ENCODE measurements around the gene WWOX. TPM values are rescaled to one million over a fixed set of nuclear protein-coding genes. Genes with fewer than 3 reads are reported as not detected.

WWOX gene
- total and polyA plus RNA-seq, 2 donors (not counting 3 experiments of a cell fraction or from before 2014, with no cell fraction given) = 6.2 to 12.5 TPM

- Histone ChIP-seq H3K9ac (replicated peaks; ENCODE audit: extremely low read depth, insufficient read depth, low read length) (no peak overlapping the region), H3K9me3 (replicated peaks; ENCODE audit: control insufficient read depth, insufficient read depth, low read length) (peaks cover 7% of the 10 kb centered on the region), H4K20me1 (replicated peaks; ENCODE audit: control insufficient read depth, extremely low read depth, insufficient read depth, low read length) (no peaks in the 10 kb centered on the region), H3K27ac (ENCODE audit: insufficient read depth, low read depth, low read length) (no peak overlapping the region), H3K4me1 (ENCODE audit: control insufficient read depth, extremely low read depth, insufficient read depth, low read length) (no peaks in the 10 kb centered on the region), H3K4me2 (ENCODE audit: insufficient read depth, low read length) (no peak overlapping the region), H3K4me3 (replicated peaks in 1 of 3; ENCODE audit: insufficient read depth in 1 of 3, low read depth in 1 of 3, low read length in 3 of 3) (no peak overlapping the region), H3K79me2 (ENCODE audit: control insufficient read depth, insufficient read depth, low read length) (no peaks in the 10 kb centered on the region), H3K9me1 (replicated peaks; ENCODE audit: control insufficient read depth, extremely low read depth, insufficient read depth, low read length) (no peaks in the 10 kb centered on the region), H3K36me3 (ENCODE audit: control insufficient read depth in 2 of 2, extremely low read depth in 1 of 2, insufficient read depth in 2 of 2, low read length in 2 of 2) (no peaks in the 10 kb centered on the region), H3K27me3 (ENCODE audit: control insufficient read depth in 2 of 2, insufficient read depth in 2 of 2, low read length in 2 of 2) (no peaks in the 10 kb centered on the region), H2AFZ (ENCODE audit: low read depth, low read length) (no peak overlapping the region)
- no TSS peak for BruUV-seq (replicated peaks)
- dilution Hi-C loops (cut with MboI; ENCODE audit: extremely low pct_ligation_motif_present, low sequenced_read_pairs) = no loop called here
- FAIRE-seq (no peak), DNase-seq (ENCODE audit: low read depth, low spot score) (no peak)
- TF ChIP-seq EZH2 (IDR thresholded peaks at IDR 0.05; ENCODE audit: borderline replicate concordance, low read depth, low read length, severe bottlenecking) (no peak), FOS (IDR thresholded peaks at IDR 0.05; ENCODE audit: borderline replicate concordance, insufficient read depth, low read length) (no peak), POLR2AphosphoS5 (IDR thresholded peaks at IDR 0.05; ENCODE audit: insufficient read depth, low read depth, low read length) (no peak), POLR2A (IDR thresholded peaks at IDR 0.05; ENCODE audit: low read depth, low read length) (no peak)
- CTCF ChIA-PET = no interaction called here
- intact Hi-C loops (cut with micrococcal nuclease) = no loop called here
- POLR2A ChIA-PET = no interaction called here
Measured at GRCh38 chr16:79096246-79096645, 996.8 kb downstream of the WWOX start.

- ChIA-PET CTCF (no interaction called here), POLR2A (no interaction called here)
- no peak overlapping the region for H3K9ac ChIP-seq (replicated peaks; ENCODE audit: extremely low read depth, insufficient read depth, low read length)
- no TSS peak for BruUV-seq (replicated peaks)
- DNase-seq (ENCODE audit: low read depth, low spot score) (no peak), FAIRE-seq (no peak)
- no peaks in the 10 kb centered on the region for H3K27me3 ChIP-seq (ENCODE audit: control insufficient read depth in 2 of 2, insufficient read depth in 2 of 2, low read length in 2 of 2)
- H3K27ac ChIP-seq (ENCODE audit: insufficient read depth, low read depth, low read length) = no peak overlapping the region
- no peaks in the 10 kb centered on the region for H3K36me3 ChIP-seq (ENCODE audit: control insufficient read depth in 2 of 2, extremely low read depth in 1 of 2, insufficient read depth in 2 of 2, low read length in 2 of 2)
- H4K20me1 ChIP-seq (replicated peaks; ENCODE audit: control insufficient read depth, extremely low read depth, insufficient read depth, low read length) = no peaks in the 10 kb centered on the region
- dilution Hi-C loops (cut with MboI; ENCODE audit: extremely low pct_ligation_motif_present, low sequenced_read_pairs) = no loop called here
- no peak overlapping the region for H3K4me2 ChIP-seq (ENCODE audit: insufficient read depth, low read length)
- no peak overlapping the region for H2AFZ ChIP-seq (ENCODE audit: low read depth, low read length)
- H3K9me1 ChIP-seq (replicated peaks; ENCODE audit: control insufficient read depth, extremely low read depth, insufficient read depth, low read length) = no peaks in the 10 kb centered on the region
- no peaks in the 10 kb centered on the region for H3K79me2 ChIP-seq (ENCODE audit: control insufficient read depth, insufficient read depth, low read length)
- H3K4me1 ChIP-seq (ENCODE audit: control insufficient read depth, extremely low read depth, insufficient read depth, low read length) = no peaks in the 10 kb centered on the region
- H3K9me3 ChIP-seq (replicated peaks; ENCODE audit: control insufficient read depth, insufficient read depth, low read length) = peaks cover 7% of the 10 kb centered on the region
- no peak overlapping the region for H3K4me3 ChIP-seq (replicated peaks in 1 of 3; ENCODE audit: insufficient read depth in 1 of 3, low read depth in 1 of 3, low read length in 3 of 3)
- intact Hi-C loops (cut with micrococcal nuclease) = no loop called here
- TF ChIP-seq FOS (IDR thresholded peaks at IDR 0.05; ENCODE audit: borderline replicate concordance, insufficient read depth, low read length) (no peak), MYC (IDR thresholded peaks at IDR 0.05; ENCODE audit: low read depth, low read length) (no peak), EZH2 (IDR thresholded peaks at IDR 0.05; ENCODE audit: borderline replicate concordance, low read depth, low read length, severe bottlenecking) (no peak), JUN (IDR thresholded peaks at IDR 0.05; ENCODE audit: borderline replicate concordance, insufficient read depth, insufficient read length, low read depth) (no peak), GATA2 (IDR thresholded peaks at IDR 0.05; ENCODE audit: insufficient read depth, insufficient read length, low read depth, low read length) (no peak), POLR2AphosphoS5 (IDR thresholded peaks at IDR 0.05; ENCODE audit: insufficient read depth, low read depth, low read length) (no peak), CTCF (IDR thresholded peaks at IDR 0.05; ENCODE audit: extremely low read depth in 1 of 2, insufficient read depth in 1 of 2, low read depth in 1 of 2, low read length in 2 of 2) (no peak), POLR2A (IDR thresholded peaks at IDR 0.05; ENCODE audit: low read depth, low read length) (no peak), MAX (IDR thresholded peaks at IDR 0.05; ENCODE audit: insufficient read depth, insufficient read length) (no peak)
Measured at GRCh38 chr16:79097166-79097565, 997.7 kb downstream of the WWOX start.
